SJCRH30 (cell line): ENCODE data around the gene PXT1. TPM values are rescaled to one million over a fixed set of nuclear protein-coding genes. Genes with fewer than 3 reads are reported as not detected.
"Not testable (repeated sequence)": the region's sequence is repeated elsewhere in the genome, so short reads cannot be mapped to it uniquely, and the experiment has no call there.

ENCODE experiments used
- DNase-seq, 2 experiments: peaks; one replicate each; pipeline ENCODE4 v3.0.0-alpha.2; 2015 to 2020
- H3K27ac ChIP-seq: fragments of 250-450 bp; sonication (Bioruptor Pico); 2 replicates; pipeline ENCODE4 v1.5.1; 2020; ENCODE audit warnings: mild to moderate bottlenecking, moderate library complexity
- H3K27me3 ChIP-seq: fragments of 250-450 bp; sonication (Bioruptor Pico); 2 replicates; pipeline ENCODE4 v1.5.1; 2020; ENCODE audit warnings: mild to moderate bottlenecking, moderate library complexity
- H3K36me3 ChIP-seq: fragments of 250-450 bp; sonication (Bioruptor Pico); 2 replicates; pipeline ENCODE4 v1.5.1; 2020; ENCODE audit warnings: mild to moderate bottlenecking, moderate library complexity
- H3K4me1 ChIP-seq: fragments of 250-450 bp; sonication (Bioruptor Pico); 2 replicates; pipeline ENCODE4 v1.5.1; 2020; ENCODE audit warnings: mild to moderate bottlenecking, moderate library complexity
- H3K4me3 ChIP-seq: fragments of 250-450 bp; sonication (Bioruptor Pico); 2 replicates; pipeline ENCODE4 v1.5.1; 2020; ENCODE audit warnings: mild to moderate bottlenecking, moderate library complexity
- H3K9me3 ChIP-seq: fragments of 250-450 bp; sonication (Bioruptor Pico); replicated peaks from 2 replicates; pipeline ENCODE4 v1.5.1; 2020; ENCODE audit warnings: mild to moderate bottlenecking, moderate library complexity
- total RNA-seq: library from RNA; depleted of rRNA; stranded (reverse); fragments of >200 nt; shearing (Covaris generic); gene quantifications from 2 replicates; pipeline ENCODE4 v1.2.3, GENCODE V29; 2014

PXT1 gene
- total RNA-seq, 1 experiment from 2014 or later: not detected

DNA sequence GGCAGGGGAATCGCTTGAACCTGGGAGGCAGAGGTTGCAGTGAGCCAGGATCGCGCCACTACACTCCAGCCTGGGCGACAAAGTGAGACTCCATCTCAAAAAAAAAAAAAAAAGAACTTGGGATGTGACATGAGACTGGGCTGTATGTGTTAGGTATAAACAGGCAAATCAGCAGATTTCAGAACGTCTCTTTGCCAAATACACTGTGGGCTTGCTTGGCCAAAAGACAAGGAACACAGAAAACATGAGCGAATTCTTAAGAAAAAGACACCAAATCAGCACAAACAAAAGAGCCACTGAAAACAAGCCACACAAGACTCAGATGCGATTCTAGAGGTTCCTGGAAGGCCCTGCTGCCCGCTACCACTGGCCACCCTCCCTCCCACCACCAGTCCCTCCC lies 67.7 kb downstream of the PXT1 start:
- DNase-seq: no peak
- Histone ChIP-seq H3K4me3 (no peak overlapping the region), H3K9me3 (no peaks in the 10 kb centered on the region), H3K4me1 (no peaks in the 10 kb centered on the region; the same call in 1 of the 2 replicates), H3K36me3 (no peaks in the 10 kb centered on the region), H3K27me3 (no peaks in the 10 kb centered on the region), H3K27ac (no peak overlapping the region)

DNA sequence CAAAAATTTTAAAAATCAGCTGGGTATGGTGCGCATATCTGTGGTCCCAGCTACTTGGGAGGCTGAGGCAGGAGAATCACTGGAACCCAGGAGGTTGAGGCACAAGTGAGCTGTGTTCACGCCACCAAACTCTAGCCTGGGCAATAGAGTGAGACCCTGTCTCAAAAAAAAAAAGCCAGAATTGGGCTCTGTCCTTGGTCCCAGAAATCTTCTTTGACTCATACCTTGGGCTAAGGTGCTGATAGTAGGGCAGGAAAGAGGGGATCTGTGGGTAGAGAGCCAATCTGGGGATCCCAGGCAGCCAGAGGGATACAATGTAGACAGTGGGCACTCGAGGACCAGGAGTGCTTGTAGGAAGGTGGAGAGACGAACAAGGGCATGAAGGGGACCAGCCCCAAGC lies 68.5 kb downstream of the PXT1 start:
- H3K27ac ChIP-seq: no peak overlapping the region

DNA sequence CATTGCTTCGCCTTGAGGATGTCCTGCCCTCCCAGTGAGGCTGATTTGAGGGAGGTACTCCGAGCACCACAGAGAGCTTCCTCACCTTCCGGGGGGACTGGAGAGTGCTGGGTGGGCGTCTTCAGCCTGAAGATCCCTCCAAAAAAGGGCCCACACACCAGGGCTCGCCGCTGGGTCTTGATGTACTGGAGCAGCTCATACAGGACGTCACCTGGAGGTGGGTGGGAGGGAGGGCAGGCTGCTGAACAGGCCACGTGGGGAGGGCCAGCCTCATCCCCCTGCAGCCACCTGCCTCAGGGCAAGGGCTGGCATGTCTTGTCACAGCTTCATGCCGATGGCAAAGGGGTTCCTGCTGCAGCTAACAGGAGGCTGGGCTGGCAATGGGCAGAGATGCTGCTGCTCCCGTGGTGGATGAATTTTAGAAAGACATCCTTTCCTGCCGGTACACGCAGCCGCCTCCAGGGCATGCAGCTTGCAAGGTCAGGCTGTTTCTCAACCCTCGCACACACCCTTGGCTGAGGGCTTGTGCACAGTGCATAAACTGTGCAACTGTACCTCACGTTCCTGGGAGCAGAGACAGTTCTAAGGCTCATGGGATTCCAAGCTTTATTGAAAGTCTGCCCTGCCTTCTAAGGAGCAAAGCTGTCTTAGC lies 69.2 kb downstream of the PXT1 start:
- no peaks in the 10 kb centered on the region for H3K9me3 ChIP-seq
- H3K4me1 ChIP-seq: peaks cover 10% of the 10 kb centered on the region
- H3K36me3 ChIP-seq: no peaks in the 10 kb centered on the region
- no peaks in the 10 kb centered on the region for H3K27me3 ChIP-seq
- no peak overlapping the region for H3K4me3 ChIP-seq
- H3K27ac ChIP-seq: no peak overlapping the region
- no peak for DNase-seq

More for the DNA sequence above, 68.5 kb downstream of the PXT1 start:
- H3K36me3 ChIP-seq: no peaks in the 10 kb centered on the region
- H3K9me3 ChIP-seq: no peaks in the 10 kb centered on the region
- H3K4me3 ChIP-seq: no peak overlapping the region
- no peaks in the 10 kb centered on the region for H3K27me3 ChIP-seq
- no peak for DNase-seq
- H3K4me1 ChIP-seq: peaks cover 3% of the 10 kb centered on the region

DNA sequence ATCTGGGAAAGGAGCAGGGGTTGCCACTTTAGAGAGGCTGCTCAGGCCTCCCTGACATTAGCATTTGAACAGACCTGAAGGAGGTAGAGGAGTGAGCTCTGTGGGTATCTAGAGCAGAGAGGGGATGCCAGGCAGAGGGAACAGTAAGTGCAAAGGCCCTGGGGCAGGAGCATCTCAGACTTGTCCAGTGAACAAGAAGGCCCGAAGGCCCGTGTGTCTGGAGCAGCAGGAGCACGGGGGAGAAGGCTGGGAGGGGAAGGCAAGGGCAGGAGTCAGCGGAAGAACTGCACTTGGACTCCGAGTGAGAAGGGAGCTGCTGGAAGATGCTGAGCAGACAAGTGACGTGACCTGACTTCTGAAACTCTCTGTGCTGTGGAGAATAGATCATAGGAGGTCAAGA lies 70.6 kb downstream of the PXT1 start:
- no peak for DNase-seq
- Histone ChIP-seq H3K27ac (no peak overlapping the region), H3K27me3 (no peaks in the 10 kb centered on the region), H3K9me3 (no peaks in the 10 kb centered on the region), H3K4me3 (no peak overlapping the region), H3K36me3 (no peaks in the 10 kb centered on the region), H3K4me1 (peaks cover 13% of the 10 kb centered on the region)

DNA sequence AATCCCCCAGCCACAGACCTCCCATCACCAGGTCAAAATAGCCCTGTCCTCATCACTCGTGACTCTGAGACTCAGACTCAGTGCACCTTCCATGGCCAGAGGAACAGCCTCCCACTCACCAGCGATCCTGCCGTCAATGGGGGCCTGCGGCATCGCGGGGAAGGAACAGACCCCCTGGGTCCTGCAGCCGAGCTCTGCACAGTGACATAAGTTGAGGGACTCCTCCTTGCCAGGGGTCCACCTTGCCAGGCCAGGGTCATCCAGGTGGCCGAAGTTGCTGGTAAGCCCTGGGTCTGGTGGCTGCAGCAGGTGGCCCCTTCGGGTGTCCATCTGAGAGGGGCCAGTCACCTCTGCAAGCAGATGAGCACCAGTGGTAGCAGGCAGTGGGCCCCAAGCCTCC lies 71.4 kb downstream of the PXT1 start:
- Histone ChIP-seq H3K27me3 (no peaks in the 10 kb centered on the region), H3K4me1 (peaks cover 13% of the 10 kb centered on the region), H3K9me3 (no peaks in the 10 kb centered on the region), H3K4me3 (no peak overlapping the region), H3K27ac (no peak overlapping the region), H3K36me3 (no peaks in the 10 kb centered on the region)
- no peak for DNase-seq

DNA sequence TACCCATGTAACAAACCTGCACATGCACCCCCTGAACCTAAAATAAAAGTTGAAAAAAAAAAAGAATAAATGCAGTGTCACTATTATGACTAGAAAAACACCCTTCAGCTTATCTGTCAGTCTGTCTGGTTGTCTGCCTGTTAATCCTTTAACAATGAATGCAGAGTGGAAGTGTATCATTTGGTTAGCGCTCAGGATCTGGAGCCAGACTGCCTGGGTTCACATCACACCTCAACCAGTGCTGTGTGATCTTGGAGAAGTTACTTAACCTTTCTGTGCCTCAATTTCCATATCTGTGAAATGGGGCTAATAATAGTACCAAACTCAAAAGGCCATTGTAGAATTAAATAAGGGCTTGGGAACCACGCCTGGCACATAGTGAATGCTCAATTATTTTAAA lies 72.0 kb downstream of the PXT1 start:
- no peak overlapping the region for H3K4me3 ChIP-seq
- H3K27me3 ChIP-seq: no peaks in the 10 kb centered on the region
- H3K9me3 ChIP-seq: no peaks in the 10 kb centered on the region
- DNase-seq: no peak
- H3K27ac ChIP-seq: no peak overlapping the region
- H3K4me1 ChIP-seq: peaks cover 13% of the 10 kb centered on the region
- no peaks in the 10 kb centered on the region for H3K36me3 ChIP-seq

DNA sequence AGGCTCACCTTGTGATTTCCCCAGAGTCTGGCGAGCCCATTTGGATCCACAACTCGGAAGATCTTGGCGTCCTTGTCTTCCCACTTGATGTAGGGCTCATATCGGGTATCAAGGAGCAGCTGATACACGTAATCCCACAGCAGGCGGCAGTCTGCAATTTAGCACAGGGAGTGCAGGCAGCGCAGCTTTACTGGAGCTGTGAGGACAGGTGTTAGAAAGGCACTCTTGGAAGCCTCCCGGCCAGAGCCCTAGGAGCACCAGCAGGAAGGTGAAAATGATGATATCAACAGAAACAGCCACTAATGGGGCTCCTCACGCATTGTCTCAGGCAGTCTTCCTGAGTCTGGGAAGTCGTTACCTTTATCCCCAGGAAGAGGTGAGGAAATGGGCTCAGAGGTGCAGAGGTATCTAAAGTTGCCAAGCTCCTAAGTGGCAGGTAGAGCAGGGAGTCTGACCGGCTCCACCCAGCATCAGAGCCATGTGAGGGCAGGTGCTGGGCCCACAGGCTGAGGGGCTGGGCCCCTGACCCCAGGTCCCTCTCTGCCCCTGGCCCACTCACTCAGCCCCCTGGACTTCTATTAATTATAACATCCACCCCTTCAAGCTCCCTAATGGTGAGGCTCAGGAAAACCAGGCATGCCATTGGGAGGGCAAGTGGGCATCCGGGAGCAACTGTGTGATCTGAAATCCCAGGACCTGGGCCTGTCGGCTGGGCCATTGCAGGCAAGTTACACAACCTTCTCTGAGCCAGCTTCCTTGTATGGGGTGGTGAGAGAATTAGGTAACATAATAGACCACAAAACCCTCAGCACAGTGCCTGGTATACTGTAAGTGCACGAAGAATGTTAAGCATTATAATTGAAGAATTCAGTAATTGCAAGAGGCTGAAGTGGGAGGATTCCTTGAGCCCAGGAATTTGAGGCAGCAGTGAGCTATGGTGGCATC lies 73.5 kb downstream of the PXT1 start:
- DNase-seq: peak; percentile 82 to 88
- Histone ChIP-seq H3K27ac (peak overlapping the region; percentile 28; the same call in 1 of the 2 replicates), H3K4me1 (peaks cover 13% of the 10 kb centered on the region)

DNA sequence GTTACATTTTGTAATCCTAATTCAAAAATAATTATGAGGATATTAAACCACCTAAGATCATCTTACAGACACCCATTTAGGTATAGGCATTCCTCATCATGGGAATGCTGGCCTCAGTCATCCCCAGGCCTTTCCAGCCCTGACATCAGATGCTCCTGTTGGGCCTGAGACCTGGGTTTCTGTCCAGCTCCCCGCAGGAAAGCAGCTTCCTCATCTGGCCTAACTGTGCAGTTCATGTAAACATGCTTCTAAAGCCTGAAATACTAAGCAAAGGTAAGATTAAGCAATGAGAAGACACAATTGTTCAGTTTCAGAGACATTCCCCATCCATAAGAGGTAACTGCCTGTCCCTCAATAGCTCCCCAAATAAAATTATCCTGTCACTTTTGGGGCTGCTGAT lies 74.2 kb downstream of the PXT1 start:
- no peak overlapping the region for H3K27ac ChIP-seq
- no peaks in the 10 kb centered on the region for H3K36me3 ChIP-seq
- no peaks in the 10 kb centered on the region for H3K9me3 ChIP-seq
- H3K27me3 ChIP-seq: no peaks in the 10 kb centered on the region
- DNase-seq: peak in 1 of 2 experiments; percentile 13
- H3K4me1 ChIP-seq: peaks cover 13% of the 10 kb centered on the region
- H3K4me3 ChIP-seq: no peak overlapping the region

More for the DNA sequence above, 73.5 kb downstream of the PXT1 start:
- Histone ChIP-seq H3K36me3 (no peaks in the 10 kb centered on the region), H3K27me3 (no peaks in the 10 kb centered on the region), H3K4me3 (no peak overlapping the region), H3K9me3 (no peaks in the 10 kb centered on the region)

DNA sequence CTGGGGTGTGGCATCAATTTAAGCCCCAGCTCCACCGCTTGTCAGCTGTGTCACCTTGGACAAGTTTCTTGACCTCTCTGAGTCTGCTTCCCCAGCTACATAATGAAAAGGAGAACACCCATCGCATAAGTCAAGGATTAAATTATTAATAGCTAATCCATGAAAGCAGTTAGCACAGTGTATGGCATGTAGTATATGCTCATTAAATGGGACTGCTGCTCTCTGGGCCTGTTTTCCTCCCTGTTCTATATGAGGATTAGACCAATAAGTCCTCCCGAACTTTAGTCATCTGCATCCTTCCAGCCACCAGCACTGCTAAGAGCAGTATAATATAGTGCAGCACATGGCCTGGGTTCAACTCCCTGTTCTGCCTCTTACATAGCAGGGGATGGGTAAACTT lies 74.9 kb downstream of the PXT1 start:
- Histone ChIP-seq H3K4me3 (no peak overlapping the region), H3K27me3 (no peaks in the 10 kb centered on the region), H3K9me3 (no peaks in the 10 kb centered on the region), H3K4me1 (peaks cover 13% of the 10 kb centered on the region), H3K27ac (no peak overlapping the region), H3K36me3 (no peaks in the 10 kb centered on the region)
- DNase-seq: no peak

DNA sequence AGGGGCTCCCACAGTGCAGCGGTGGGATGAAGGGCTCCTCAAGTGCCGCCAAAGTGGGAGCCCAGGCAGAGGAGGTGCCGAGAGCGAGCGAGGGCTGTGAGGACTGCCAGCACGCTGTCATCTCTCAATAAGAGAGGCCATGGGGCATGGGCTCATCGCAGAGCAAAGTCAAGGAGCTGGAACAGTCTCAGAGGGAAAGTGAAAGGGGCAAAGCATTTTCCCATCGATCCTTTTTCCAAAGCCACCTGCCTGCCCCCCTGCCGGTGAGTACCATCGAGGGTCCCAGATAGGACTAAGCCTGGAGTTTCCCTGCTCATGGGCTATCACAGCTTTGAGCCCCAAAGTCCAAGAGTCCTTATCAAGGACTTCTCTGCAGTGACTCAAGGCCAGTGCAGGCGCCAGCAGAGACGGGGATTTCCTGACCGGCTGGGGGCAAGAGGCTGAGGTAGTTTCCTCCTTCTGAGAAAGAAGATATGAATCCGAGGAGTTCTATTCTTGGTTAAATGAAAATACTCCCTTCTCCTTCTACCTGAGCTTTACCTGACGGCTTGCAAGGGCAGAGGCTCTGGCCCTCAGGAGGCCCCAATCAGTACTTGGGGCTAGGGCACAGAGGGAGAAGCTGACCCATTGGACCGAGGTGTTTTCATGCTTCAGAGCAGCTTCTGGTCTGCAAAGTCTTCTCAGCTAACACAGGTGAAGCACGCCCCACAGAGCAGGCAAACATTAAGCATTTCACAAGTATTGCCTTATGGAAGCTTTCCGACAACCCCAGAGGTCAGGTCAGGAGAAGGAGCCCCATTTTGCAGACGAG lies 77.8 kb downstream of the PXT1 start:
- Histone ChIP-seq H3K27ac (no peak overlapping the region), H3K4me3 (no peak overlapping the region), H3K27me3 (no peaks in the 10 kb centered on the region), H3K36me3 (no peaks in the 10 kb centered on the region), H3K4me1 (peaks cover 13% of the 10 kb centered on the region), H3K9me3 (no peaks in the 10 kb centered on the region)
- no peak for DNase-seq

DNA sequence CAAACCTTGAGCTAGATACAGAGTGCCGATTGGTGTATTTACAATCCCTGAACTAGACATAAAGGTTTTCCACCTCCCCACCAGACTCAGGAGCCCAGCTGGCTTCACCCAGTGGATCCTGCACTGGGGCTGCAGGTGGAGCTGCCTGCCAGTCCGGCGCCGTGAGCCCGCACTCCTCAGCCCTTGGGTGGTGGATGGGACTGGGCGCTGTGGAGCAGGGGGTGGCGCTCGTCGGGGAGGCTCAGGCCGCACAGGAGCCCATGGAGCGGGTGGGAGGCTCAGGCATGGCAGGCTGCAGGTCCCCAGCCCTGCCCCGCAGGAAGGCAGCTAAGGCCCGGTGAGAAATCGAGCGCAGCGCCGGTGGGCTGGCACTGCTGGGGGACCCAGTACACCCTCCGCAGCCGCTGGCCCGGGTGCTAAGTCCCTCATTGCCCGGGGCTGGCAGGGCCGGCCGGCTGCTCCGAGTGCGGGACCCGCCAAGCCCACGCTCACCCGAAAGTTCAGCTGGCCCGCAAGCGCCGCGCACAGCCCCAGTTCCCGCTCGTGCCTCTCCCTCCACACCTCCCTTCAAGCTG lies 78.5 kb downstream of the PXT1 start:
- not testable (repeated sequence) for H3K4me3 ChIP-seq, H3K27me3 ChIP-seq, H3K36me3 ChIP-seq, H3K27ac ChIP-seq, H3K4me1 ChIP-seq, H3K9me3 ChIP-seq, DNase-seq

DNA sequence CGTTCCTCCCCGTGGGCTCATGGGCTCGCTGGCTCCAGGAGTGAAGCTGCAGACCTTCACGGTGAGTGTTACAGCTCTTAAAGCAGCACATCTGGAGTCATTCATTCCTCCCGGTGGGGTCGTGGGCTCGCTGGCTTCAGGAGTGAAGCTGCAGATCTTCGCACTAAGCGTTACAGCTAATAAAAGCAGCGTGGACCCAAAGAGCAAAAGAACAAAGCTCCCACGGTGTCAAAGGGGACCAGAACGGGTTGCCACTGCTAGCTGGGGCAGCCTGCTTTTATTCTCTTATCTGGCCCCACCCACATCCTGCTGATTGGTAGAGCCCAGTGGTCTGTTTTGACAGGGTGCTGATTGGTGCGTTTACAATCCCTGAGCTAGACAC lies 79.3 kb downstream of the PXT1 start:
- H3K4me3 ChIP-seq, H3K36me3 ChIP-seq, H3K9me3 ChIP-seq, H3K27ac ChIP-seq, H3K4me1 ChIP-seq, H3K27me3 ChIP-seq, DNase-seq: not testable (repeated sequence)

DNA sequence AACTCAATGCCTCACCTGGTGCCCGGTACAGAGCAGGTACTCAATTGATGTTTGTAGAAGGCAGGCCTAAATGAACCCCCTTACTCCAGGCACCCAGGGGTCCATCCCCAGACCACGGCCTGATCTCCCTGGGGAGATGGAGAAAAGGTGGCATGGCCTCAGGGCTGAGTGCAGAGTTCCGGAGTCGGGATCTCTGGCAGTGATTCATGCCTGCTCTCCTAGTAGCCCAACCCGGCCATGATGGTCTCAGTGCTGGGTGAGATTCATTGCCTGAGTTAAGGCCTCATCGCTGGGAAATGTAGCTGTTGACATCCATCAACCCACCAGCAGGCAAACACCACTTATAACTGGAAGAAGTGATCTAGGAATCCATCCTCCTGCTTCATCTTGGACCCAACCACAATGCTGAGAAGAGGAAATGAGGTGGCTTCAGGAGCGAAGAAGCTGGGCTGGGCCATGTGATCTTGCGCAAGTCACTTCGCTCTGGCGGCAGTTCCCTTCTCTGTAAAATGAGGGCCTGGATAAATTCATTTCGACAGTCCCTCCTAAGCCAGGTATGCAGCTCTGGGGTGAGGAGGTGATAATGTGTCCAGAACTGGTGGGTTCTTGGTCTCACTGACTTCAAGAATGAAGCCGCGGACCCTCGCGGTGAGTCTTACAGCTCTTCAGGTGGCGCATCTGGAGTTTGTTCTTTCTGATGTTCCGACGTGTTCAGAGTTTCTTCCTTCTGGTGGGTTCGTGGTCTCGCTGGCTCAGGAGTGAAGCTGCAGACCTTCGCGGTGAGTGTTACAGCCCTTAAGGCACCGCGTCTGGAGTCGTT lies 79.9 kb downstream of the PXT1 start:
- no peak overlapping the region for H3K27ac ChIP-seq
- H3K4me3 ChIP-seq: no peak overlapping the region
- H3K27me3 ChIP-seq: no peaks in the 10 kb centered on the region
- no peaks in the 10 kb centered on the region for H3K36me3 ChIP-seq
- no peaks in the 10 kb centered on the region for H3K9me3 ChIP-seq
- no peak for DNase-seq
- peaks cover 8% of the 10 kb centered on the region for H3K4me1 ChIP-seq

DNA sequence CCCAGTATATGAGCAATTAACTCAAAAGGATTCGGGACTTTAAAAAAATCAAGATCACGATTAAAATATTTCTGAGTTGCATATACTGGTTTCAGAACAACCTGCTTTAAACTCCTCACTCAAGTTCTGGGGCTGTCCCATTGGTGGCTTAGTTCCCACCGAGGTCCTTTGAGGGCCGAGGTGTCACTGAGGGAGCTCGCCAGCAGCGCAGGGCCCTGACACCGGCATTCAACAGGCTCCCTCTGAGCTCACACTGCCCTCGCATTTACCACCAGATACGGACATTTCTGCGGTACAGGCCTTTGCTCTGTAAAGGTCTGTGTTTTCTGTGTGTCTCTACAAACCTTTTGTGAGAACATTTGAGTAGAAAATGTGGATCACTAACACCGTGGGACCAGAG lies 81.6 kb downstream of the PXT1 start:
- H3K27ac ChIP-seq: no peak overlapping the region
- no peaks in the 10 kb centered on the region for H3K9me3 ChIP-seq
- no peak overlapping the region for H3K4me3 ChIP-seq
- no peaks in the 10 kb centered on the region for H3K27me3 ChIP-seq
- no peaks in the 10 kb centered on the region for H3K36me3 ChIP-seq
- peaks cover 8% of the 10 kb centered on the region for H3K4me1 ChIP-seq
- DNase-seq: no peak
